ENCODE data around the gene IKBIP.
"Not testable (repeated sequence)": the region's sequence is repeated elsewhere in the genome, so short reads cannot be mapped to it uniquely, and the experiment has no call there.

Gene IKBIP, protein sequence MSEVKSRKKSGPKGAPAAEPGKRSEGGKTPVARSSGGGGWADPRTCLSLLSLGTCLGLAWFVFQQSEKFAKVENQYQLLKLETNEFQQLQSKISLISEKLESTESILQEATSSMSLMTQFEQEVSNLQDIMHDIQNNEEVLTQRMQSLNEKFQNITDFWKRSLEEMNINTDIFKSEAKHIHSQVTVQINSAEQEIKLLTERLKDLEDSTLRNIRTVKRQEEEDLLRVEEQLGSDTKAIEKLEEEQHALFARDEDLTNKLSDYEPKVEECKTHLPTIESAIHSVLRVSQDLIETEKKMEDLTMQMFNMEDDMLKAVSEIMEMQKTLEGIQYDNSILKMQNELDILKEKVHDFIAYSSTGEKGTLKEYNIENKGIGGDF

DNA sequence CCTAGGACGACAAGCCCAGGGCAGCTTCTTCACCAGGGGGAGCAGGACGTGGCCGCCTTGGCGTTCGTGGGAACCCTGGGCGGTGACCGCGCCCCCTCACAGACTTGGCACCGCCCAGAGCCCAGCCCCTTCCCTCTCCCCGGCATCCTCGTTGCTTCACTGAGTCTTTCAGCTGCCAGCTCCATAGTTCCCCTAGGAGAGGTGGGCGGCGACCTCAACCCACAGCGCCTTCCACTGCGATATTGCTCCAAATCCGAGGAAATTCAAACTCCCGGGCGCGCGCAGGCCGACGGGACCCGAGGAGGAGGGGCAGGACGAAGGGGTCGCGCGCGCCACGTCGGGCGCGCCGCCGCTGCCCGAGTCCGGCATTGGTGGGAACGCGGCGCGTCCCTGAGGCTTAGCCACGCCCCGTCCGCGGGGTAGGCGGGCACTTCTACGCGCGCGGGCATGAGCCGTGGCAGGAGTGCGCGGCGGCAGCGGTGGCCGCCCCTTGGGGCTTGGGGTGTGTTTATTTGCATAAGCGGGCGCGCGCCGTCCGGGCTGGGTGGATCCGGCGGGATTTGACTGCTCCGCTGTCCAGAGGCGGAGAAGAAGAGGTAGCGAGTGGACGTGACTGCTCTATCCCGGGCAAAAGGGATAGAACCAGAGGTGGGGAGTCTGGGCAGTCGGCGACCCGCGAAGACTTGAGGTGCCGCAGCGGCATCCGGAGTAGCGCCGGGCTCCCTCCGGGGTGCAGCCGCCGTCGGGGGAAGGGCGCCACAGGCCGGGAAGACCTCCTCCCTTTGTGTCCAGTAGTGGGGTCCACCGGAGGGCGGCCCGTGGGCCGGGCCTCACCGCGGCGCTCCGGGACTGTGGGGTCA, at the start of gene IKBIP, which contains the start of gene APAF1:
IKBIP (minus strand) TSS at position 77 of the 860 bp plus-strand sequence. CDS start 87 bp downstream, outside the sequence.
APAF1 (plus strand) TSS at position 579 of the 860 bp plus-strand sequence. CDS start 3,070 bp downstream, outside the sequence.
- peak; percentile 98 for DNase-seq

DNA sequence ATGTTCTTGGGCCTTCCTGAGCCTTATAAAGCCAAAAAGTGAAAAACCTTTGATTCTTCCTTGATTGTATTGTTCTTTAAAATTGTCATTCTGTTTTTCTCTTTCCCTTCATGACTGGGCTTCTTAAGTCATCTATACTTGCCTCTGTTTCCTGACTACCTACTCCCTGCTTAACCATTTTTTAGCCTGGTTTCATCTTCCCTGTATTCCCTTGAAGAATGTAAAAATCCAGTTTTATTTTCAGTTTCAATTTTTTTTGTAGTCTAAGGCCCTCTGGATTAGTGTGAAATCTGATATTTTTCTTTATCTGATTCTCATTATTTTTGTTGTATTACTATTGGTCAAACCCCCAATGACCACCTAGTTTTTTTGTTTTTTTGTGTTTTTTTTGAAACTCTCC, 46.8 kb upstream of the IKBIP start:
- DNase-seq, result no peak

DNA sequence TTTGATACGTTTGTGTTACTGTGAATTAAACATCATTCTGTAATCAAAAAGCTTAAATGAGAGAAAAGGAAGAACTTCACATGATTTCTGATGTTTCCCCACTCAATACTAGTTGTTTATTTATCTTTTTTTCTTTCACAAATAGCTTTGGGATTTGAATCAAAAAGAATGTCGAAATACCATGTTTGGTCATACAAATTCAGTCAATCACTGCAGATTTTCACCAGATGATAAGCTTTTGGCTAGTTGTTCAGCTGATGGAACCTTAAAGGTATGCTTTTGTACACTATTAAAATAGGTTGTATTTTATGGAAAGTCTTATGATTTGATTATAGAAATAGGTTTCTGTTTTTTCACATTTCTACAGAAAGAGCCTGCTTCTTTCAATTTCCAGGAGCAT, 42.0 kb upstream of the IKBIP start:
- DNase-seq, result no peak

DNA sequence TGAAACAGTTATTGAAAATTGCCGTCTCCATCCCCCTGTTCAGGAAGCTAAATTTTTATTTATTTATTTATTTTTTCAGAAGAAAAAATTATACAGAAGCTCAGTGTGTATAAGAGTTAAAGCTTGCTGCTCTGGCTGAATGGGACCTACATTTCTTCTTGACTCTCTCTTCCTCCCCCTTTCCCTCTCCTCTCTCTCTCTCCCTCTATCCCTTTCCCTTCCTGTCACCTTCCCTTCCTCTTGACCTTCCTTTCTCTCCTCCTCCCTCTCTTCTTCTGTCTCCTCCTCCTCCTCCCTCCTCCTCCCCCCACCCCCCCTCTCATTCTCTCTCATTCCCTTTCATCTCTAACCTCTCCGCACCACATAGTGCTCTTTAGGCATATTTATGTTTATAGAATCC, 39.6 kb upstream of the IKBIP start:
- DNase-seq, result no peak

DNA sequence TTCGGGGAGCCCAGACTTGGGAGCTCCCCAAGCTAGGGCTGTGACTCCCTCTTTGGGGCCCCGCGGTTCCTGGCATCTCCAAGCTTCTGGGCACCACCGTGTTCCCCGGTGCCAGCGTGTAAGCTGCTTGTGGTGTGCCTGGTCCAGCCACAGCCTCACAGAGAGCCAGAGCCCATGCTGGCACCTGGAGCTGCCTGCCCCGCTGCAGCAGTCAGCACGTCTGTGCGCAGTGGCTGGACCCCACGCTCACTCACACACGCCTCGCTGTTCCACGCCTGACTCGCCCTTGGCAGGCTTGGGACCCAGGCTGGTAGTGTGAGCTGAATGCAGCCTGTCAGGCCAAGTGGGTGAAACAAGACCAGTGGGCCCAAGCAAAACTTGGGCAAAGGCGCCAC, 35.0 kb upstream of the IKBIP start:
- DNase-seq, result no peak

DNA sequence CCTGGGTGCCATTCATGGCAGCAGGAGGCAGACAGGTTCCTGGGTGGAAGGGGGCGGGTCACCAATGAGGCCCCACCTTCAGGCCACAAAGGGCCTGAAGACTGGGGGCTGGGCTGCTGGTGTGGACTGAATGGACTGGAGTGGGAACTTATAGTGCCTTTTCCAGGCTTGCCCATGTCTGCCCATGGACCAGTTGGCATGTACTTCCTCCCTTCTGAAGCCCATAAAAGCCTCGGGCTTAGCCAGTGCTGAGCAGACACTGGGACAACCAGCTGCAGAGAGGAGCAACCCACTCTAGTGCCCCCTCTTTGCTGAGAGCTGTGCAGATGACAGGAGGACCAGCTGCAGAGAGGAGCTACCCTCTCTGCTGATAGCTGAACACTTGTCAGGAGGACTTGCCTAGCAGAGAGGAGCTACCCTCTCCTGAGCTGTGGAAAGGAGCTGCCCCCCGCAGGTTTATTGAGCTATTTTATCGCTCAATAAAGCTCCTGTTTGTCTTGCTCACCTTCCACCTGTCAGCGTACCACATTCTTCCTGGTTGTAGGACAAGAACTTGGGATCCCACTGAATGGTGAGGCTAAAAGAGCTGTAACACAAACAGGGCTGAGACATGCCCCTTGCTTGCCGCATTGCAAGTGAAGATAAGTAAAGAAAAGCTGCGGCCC, 34.5 kb upstream of the IKBIP start:
- no peak for DNase-seq

DNA sequence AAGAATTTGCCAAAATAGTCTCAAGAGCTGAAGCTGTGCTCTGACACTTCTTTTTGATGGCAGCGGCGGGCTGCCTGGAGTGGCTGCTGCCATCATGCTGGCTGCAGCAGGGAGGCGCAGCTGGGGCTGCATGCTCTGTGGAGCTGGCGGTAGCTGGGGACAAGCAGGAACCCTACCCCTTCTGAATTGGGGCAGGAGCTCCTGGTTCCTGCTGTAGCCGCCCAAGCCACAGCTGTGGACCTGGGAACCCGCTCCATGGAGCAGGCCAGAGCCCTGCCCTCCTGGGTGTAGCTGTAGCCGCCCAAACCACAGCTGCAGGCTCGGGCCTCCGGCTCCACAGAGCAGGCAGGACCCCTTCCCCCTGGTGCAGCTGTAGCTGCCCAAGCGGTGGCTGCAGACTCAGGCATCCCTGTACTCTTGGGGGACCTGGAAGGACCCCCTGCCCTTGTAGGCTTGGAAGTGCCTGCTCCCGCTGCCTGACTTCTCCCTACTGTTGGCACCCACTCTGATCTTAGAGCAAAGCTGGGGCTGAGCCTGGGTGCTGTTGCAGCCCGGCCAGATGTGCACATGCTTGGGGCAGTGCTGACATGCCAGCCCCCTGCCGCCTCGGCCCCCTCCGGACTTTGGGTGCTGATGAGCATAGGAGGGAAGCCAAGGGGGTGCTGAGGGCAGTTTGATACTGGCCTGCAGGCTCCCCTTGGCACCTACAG, 33.8 kb upstream of the IKBIP start:
- no peak for DNase-seq

DNA sequence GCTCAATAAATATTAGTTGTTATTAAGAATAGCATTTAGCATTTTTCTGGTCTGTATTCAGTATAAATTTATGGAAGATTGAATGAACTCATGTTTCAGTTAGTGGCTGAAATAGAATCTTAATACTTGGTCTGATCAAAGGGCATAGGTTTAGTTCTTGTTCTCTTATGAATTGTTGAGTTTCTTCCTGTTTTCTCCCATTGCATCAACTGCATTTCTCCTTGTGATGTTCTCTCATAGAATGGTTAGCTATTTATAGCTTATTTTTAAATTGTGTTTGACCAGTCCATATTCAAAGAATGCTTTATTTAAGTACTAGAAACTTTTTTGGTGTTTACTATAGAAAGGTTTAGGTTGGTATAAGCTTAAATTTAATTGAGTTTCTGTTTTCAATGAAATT, 30.3 kb upstream of the IKBIP start:
- DNase-seq, result no peak

DNA sequence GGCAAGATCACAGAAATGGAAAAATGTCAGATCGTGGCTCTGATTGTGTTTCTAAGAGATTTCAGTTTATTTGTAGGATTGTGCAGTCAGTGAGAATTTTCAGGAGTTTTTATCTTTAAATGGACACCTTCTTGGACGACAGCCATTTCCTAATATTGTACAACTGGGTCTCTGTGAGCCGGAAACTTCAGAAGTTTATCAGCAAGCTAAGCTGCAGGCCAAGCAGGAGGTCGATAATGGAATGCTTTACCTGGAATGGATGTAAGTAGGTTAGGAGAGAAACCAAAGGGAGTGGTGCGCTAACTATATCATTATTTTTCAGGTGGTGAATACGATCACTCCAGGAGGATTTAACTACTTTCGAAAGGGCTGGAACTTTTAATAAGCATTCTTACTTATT, 26.9 kb upstream of the IKBIP start:
- DNase-seq, result no peak

DNA sequence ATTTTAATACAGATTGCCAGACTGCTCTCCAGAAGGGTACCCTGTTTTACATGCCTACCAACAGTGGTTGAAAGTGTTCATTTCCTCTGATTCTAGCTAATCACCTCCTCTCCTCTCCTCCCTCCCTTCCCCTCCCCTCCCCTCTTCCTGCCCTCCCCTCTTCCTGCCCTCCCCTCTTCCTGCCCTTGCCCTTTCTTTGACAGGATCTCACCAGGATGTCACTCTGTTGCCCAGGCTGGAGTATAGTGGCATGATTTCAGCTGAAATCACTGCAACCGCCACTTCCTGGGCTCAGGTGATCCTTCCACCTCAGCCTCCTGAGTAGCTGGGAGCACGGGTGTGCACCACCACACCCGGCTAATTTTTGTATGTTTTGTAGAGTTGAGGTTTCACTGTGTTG, 25.2 kb upstream of the IKBIP start:
- no peak for DNase-seq

DNA sequence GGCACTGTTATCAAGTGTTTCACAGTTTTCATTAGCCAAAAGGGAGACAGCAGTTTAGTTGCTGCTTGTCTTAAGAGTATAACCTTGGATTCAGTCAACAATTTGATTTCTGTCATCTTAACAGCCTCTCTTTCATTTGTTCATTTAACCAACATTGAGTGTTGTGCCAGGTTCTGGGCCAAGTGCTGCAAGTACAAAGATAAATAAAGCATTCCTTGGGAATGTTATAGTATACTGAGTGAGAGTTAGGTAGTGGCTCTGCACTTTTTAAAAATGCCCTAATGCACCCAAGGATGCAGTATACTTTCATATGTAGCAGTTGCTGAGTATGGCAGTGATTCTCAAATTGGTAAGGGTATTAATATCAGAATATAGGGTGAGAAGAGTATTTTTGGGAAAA, 15.9 kb upstream of the IKBIP start:
- no peak for DNase-seq

DNA sequence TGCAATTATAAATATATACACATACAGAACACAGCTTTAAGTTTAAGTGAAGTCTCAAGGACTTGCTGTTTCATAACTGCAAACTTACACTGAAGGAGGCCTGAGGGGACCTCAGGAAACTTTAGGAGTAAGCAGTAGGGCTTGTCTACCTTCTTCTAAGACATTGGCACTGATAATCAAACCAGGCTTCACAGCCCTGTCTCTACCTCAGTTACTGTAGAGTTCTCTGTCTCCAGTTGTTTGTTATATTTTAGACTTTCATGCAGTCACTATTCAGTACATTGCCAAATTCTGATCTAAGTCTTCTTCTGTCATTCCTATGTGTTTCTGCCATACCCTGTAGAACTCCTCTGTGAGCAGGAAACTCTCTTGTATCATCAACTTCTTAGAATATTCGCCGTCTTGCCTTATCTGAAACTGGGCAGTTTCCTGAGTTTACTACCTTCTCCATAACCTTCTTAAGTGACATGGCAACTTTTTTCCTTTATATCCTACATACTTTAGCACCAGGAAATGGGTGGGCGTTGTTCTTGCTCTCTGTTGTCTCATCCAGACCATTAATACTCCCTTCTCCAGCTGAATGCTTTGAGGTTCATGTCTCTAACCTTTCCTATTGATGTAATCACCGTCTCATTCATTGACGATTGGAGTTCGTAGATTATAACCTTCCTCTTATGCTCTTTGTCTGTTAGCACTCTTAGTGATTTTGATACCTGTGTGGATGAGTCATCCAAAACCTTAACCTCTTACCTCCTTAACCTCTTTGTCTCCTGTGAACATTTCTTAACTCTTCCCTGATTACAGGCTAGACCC, 11.9 kb upstream of the IKBIP start:
- no peak for DNase-seq

DNA sequence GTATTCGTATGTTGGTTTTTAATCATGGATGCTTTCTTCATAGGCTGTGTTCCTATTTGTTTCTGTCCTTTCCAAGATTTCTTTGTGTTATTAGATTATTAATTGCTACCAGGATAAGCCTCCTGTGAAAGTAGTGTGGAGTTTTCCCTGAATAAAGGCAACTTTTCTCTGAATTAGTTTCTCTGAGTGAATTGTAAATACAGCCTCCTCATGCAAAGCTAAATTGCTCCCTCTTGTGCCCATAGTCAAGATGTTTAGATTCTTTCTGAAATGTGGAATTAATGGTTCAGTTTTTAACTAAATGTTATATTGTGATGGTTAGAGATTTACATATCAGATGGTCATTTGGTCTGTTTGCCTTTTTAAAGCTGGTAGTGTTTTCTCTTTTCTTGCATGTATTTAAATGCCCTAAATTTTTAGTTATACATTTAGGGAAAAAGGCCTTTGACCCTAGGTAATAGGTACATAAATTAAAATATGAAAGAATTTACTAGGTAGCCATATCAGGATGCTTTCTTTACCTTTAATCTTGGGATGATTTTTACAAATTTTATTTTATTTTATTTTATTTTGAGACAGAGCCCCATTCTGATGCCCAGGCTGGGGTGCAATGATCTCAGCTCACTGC, 9.4 kb upstream of the IKBIP start:
- no peak for DNase-seq

DNA sequence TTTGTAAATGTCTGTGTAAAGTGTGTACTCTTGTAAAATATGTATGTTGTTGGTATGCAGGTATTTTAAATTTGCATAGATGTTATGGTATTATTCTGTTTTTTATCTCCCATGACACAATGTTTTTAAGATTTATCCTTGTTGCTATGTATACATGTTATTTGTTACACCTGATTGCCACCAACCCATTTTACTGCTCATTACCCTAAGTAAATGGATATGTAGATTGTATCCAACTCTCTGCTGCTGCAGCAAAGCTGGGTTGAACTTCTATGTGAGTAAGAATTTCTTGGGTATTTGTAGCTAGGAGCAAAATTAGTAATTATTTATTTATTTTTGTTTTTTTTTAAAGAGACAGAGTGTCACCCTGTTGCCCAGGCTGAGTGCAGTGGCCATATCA, 6.7 kb upstream of the IKBIP start:
- DNase-seq, result no peak

DNA sequence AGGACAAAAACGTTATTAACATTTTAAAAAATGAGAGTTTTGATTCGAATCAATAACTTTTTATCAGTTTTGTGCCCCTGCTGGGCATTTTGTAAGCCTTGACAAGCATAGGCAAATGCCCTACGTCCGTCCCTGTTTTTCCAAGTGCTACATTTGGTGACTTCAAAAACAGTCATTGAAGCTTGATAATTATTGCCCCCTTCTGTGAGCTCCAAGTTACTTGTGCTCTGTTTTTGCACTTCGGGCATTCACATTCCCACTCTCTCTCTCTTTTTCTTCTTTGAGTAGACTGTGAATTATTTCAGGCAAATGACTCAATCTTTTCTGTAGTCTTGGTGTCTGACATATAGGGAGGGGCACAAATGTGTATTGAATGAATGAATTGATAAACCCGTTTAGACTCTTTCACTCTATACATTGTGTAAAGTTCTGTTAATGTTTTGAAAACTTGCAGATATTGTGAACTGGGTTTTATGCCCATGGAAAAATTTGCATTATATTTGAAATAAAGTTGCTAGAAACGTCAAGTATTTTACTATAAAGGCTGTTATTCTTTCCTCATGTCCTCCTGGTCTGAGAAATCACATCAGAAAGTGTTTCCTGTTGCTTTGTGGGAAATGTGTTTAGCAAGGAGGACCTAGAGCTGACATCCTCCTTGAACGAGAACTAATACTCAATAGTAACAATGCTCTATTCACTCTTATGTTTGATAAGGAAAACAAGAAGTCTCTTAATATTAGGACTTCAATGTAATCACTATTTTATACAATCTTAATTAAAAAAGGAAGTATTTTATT, 1.9 kb upstream of the IKBIP start:
- no peak for DNase-seq

DNA sequence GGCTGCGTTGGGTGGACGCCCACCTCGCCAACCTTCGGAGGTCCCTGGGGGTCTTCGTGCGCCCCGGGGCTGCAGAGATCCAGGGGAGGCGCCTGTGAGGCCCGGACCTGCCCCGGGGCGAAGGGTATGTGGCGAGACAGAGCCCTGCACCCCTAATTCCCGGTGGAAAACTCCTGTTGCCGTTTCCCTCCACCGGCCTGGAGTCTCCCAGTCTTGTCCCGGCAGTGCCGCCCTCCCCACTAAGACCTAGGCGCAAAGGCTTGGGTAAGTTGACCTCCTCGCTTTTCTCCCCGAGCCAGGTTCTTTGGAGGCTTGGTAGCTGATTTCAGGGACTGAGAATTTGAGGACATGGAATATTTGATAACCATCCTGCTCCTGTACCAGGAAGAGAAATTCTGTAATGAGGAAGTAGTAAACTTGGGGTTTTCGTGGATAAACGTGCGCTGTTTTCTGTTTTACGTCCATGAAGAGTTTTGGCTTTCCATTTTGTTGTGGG, 1.0 kb upstream of the IKBIP start:
- no peak for DNase-seq

DNA sequence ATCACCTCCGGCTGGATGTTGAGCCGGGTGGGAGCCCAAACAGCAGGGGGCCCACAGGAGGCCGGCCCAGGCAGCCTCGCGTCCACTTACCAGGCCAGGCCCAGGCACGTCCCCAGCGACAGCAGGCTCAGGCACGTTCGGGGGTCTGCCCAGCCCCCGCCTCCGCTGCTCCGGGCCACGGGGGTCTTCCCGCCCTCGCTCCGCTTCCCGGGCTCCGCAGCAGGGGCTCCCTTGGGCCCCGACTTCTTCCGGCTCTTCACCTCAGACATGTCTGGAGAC, 216 bp downstream of the IKBIP start:
- DNase-seq, result no peak

DNA sequence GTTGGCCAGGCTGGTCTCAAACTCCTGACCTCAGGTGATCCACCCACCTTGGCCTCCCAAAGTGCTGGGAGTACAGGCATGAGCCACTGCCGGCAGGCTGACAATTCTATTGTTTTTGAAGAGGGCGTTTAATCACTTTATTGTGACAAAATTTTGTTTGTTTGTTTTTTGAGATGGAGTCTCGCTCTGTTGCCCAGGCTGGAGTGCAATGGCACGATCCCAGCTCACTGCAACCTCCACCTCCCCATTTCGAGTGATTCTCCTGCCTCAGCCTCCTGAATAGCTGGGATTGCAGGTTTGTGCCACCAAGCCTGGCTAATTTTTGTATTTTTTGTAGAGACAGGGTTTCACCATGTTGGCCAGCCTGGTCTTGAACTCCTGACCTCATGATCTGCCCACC, 1.8 kb downstream of the IKBIP start:
- DNase-seq, result not testable (repeated sequence)

DNA sequence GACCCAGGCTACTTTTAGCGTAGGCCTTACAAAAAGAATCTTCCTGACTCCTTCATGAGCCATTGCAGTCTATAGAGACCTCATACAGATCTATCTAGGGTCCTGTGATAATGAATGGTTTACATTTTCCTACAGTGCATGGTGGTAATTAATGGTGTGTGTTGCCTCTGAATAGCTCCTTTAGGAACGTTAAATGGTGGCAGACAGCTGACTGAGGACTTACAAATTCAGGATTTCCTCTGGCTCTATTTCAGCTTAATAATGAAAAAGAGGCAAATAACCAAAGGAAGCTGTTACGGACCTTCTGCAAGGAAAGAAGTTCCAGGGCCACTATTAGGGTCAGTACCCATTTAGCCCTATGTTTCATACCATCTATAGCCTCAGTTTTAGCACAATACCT, 5.1 kb downstream of the IKBIP start:
- no peak for DNase-seq

DNA sequence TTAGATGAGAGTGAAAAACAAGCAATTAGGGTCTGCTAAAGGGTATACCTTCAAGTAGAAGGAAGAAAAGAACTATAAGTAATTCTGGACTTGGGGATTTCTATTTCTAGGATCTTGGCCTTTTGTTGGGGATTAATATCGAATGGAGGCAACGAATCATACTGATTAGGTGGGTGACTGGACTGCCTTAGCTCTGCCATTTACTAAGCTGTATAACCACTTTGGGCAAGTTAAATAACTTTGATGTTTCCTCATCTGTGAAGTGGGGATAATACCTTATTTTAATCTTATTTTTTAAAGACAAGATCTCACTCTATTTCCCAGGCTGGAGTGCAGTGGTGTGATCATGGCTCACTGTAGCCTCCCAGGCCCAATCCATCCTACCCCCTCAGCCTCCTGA, 6.6 kb downstream of the IKBIP start:
- no peak for DNase-seq

DNA sequence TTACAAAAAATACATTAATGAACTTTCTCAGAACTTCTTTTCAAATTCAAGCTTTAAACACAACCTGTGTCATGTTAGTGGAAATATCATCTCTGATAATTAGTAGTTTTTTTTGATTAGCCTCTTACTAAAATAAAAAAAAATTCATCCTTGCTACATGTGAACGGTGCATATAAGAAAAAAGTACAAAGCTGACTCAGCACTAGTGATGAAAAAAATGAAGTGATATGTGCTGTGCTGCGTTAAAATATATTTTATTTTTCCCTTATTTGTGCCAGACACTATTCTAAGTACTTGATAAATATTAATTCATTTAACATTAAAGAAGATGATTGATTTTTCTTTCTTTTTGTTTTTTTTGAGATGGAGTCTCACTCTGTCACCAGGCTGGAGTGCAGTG, 7.5 kb downstream of the IKBIP start:
- no peak for DNase-seq
